ENCODE data around the gene DDX39A.
"Not testable (repeated sequence)": the region's sequence is repeated elsewhere in the genome, so short reads cannot be mapped to it uniquely, and the experiment has no call there.

Gene DDX39A

GRCh38 chr19:14385492-14385891, 33.6 kb downstream of the DDX39A start:
- no peak for DNase-seq (ENCODE audit: low spot score)

- no peak for DNase-seq (ENCODE audit: low spot score)
Observed at GRCh38 chr19:14383661-14384555, 35.2 kb downstream of the DDX39A start.

- DNase-seq (ENCODE audit: low spot score): no peak
Observed at GRCh38 chr19:14381689-14382474, 37.3 kb downstream of the DDX39A start.

- DNase-seq (ENCODE audit: low spot score): no peak
Observed at GRCh38 chr19:14379294-14380065, 39.7 kb downstream of the DDX39A start.

- no peak for DNase-seq (ENCODE audit: low spot score)
Observed at GRCh38 chr19:14378890-14379289, 40.3 kb downstream of the DDX39A start.

- DNase-seq (ENCODE audit: low spot score): no peak
Observed at GRCh38 chr19:14377883-14378328, 41.2 kb downstream of the DDX39A start.

- no peak for DNase-seq (ENCODE audit: low spot score)
Observed at GRCh38 chr19:14375582-14376291, 43.4 kb downstream of the DDX39A start.

- DNase-seq (ENCODE audit: low spot score): no peak
Observed at GRCh38 chr19:14375055-14375581, 44.0 kb downstream of the DDX39A start.

GRCh38 chr19:14374313-14374712, 44.8 kb downstream of the DDX39A start:
- not testable (repeated sequence) for DNase-seq (ENCODE audit: low spot score)

GRCh38 chr19:14372384-14373077, 46.6 kb downstream of the DDX39A start:
- not testable (repeated sequence) for DNase-seq (ENCODE audit: low spot score)

GRCh38 chr19:14371301-14371821, 47.8 kb downstream of the DDX39A start:
- no peak for DNase-seq (ENCODE audit: low spot score)

- no peak for DNase-seq (ENCODE audit: low spot score)
Observed at GRCh38 chr19:14370940-14371280, 48.2 kb downstream of the DDX39A start.

- DNase-seq (ENCODE audit: low spot score): no peak
Observed at GRCh38 chr19:14370169-14370939, 48.8 kb downstream of the DDX39A start.

- DNase-seq (ENCODE audit: low spot score): no peak
Observed at GRCh38 chr19:14369399-14370168, 49.6 kb downstream of the DDX39A start.

GRCh38 chr19:14368011-14368513, 51.1 kb downstream of the DDX39A start:
- no peak for DNase-seq (ENCODE audit: low spot score)

GRCh38 chr19:14367016-14367415, 52.1 kb downstream of the DDX39A start:
- DNase-seq (ENCODE audit: low spot score): no peak

- DNase-seq (ENCODE audit: low spot score): no peak
Observed at GRCh38 chr19:14366529-14366928, 52.6 kb downstream of the DDX39A start.

GRCh38 chr19:14364098-14364443, 55.1 kb downstream of the DDX39A start:
- DNase-seq (ENCODE audit: low spot score): not testable (repeated sequence)
